Heart right ventricle (tissue), 16 donors: ENCODE measurements around the gene NACC1. TPM values are rescaled to one million over a fixed set of nuclear protein-coding genes. Genes with fewer than 3 reads are reported as not detected.
A peak's percentile ranks its signal among the peaks of the same experiment; 100 is the strongest.
"Not testable (repeated sequence)": the region's sequence is repeated elsewhere in the genome, so short reads cannot be mapped to it uniquely, and the experiment has no call there.

Source experiments
- ATAC-seq, 8 donors: fragments of 200-7000 bp; cut with Tn5 transposase; one replicate each; pipeline ENCODE4 v1.9.1; 2020; ENCODE audit warnings: mild to moderate bottlenecking in 8 of 8, moderate library complexity in 8 of 8, moderate number of reproducible peaks in 1 of 8
- DNase-seq, 2 donors: peaks; one replicate each; pipeline ENCODE4 v3.0.0-alpha.2; 2020
- H3K27ac ChIP-seq, 10 donors: fragments of 200-600 bp; sonication (generic) in 2 of 10; one replicate each; pipeline versions ENCODE4 v1.5.0 to v1.8.0; 2020 to 2022; ENCODE audit warnings: mild to moderate bottlenecking in 3 of 10
- H3K27me3 ChIP-seq, 7 donors: fragments of 200-600 bp; one replicate each; pipeline ENCODE4 v1.8.0; 2021 to 2022; ENCODE audit warnings: mild to moderate bottlenecking in 2 of 7
- H3K36me3 ChIP-seq, 9 donors: fragments of 200-600 bp; sonication (generic) in 1 of 9; one replicate each; pipeline versions ENCODE4 v1.5.0 to v1.8.0; 2020 to 2022; ENCODE audit warnings: mild to moderate bottlenecking in 2 of 9
- H3K4me1 ChIP-seq, 9 donors: fragments of 200-600 bp; sonication (generic) in 1 of 9; one replicate each; pipeline versions ENCODE4 v1.5.0 to v1.8.0; 2020 to 2022; ENCODE audit warnings: mild to moderate bottlenecking in 4 of 9
- H3K4me3 ChIP-seq, 10 donors: fragments of 200-600 bp; sonication (generic) in 2 of 10; one replicate each; pipeline versions ENCODE4 v1.5.0 to v1.8.0; 2020 to 2022; ENCODE audit warnings: mild to moderate bottlenecking in 7 of 10, moderate library complexity in 2 of 10
- H3K9me3 ChIP-seq, 11 donors: fragments of 200-600 bp in 10 of 11; sonication (generic) in 2 of 11; one replicate each; pipeline versions ENCODE4 v1.5.0 to v1.8.0; 2013 to 2022; ENCODE audit warnings: mild to moderate bottlenecking in 2 of 11, control low read depth in 1 of 11, moderate library complexity in 1 of 11
- WGBS, 2 donors: extraction: QIAGEN DNeasy Blood & Tissue Kit; methylation state at CpG; one replicate each; pipeline ENCODE4 v1.1.7; 2013; ENCODE audit warnings: inconsistent platforms in 1 of 2; 5-methylcytosine and 5-hydroxymethylcytosine counted together
- intact Hi-C, 10 donors: fragments of 100-400 bp; cut with DNase I; formaldehyde crosslinking; loops; one replicate each; pipeline versions ENCODE4 v1.11.1 to v1.14.2; 2022
- polyA plus RNA-seq, 2 donors: library from polyadenylated mRNA; stranded (reverse); fragments of 200-250 nt; gene quantifications; one replicate each; pipeline ENCODE4 v1.2.3, GENCODE V29; 2013
- total RNA-seq, 10 donors: library from RNA; stranded (reverse); fragmentation: NEBNext Ultra II Directional in 3 of 10; extraction: Animal tissue kit (Norgen Biotek cat#: 25700) in 3 of 10; gene quantifications; one replicate each; pipeline versions ENCODE4 v1.2.1 to v1.2.4, GENCODE V29; 2021 to 2023
- TF ChIP-seq, protein P1 (sequence below), 9 donors: fragments of 200-600 bp; sonication (generic) in 2 of 9; IDR thresholded peaks; one replicate each; pipeline versions ENCODE4 v1.5.0 to v1.8.0; 2021 to 2022; ENCODE audit warnings: antibody characterized with exemption in 9 of 9, mild to moderate bottlenecking in 5 of 9, moderate library complexity in 1 of 9
- donor health status: Arrhythmogenic right ventricular cardiomyopathy.
- donor health status: ischemic (EF 13 %, LVEDD 7.1; RV severe dilation, severe dysfunction).
- donor health status: healthy with polysubstance abuse.
- donor health status: DM: no; HTN: yes; CAD: no.
- donor health status: DM: no; HTN: no; CAD: no.
- donor health status: ischemic (EF 25% LVEDD 6.9; RV normal size, moderate dysfunction).
- donor health status: ischemic (EF 25% LVEDD 5.7; RV mildly dilated, moderate dysfunction).
- donor health status: healthy.
- donor health status: DM: yes; HTN: yes; CAD: no.
- donor health status: Ischemic cardiomyopathy.
- donor health status: ischemic (EF 35%, LVEDD 5.7; RV mildly dilated, moderate dysfunction).
- donor health status: nonischemic (EF 11% LVEDD 7.7; RV severe dilation, severe dysfunction).
- donor health status: DM: yes; HTN: yes; CAD: no.
- donor health status: PGD.
- donor health status: ischemic (EF 29% LVEDD 5.4; RV normal size, mild dysfunction).
- donor health status: nonischemic (EF 23%, LVEDD 6.1; RV moderate dilation, normal function).

The NACC1 gene
- total and polyA plus RNA-seq, 12 donors, result 23.9 to 58.0 (median 33.0) TPM

DNA sequence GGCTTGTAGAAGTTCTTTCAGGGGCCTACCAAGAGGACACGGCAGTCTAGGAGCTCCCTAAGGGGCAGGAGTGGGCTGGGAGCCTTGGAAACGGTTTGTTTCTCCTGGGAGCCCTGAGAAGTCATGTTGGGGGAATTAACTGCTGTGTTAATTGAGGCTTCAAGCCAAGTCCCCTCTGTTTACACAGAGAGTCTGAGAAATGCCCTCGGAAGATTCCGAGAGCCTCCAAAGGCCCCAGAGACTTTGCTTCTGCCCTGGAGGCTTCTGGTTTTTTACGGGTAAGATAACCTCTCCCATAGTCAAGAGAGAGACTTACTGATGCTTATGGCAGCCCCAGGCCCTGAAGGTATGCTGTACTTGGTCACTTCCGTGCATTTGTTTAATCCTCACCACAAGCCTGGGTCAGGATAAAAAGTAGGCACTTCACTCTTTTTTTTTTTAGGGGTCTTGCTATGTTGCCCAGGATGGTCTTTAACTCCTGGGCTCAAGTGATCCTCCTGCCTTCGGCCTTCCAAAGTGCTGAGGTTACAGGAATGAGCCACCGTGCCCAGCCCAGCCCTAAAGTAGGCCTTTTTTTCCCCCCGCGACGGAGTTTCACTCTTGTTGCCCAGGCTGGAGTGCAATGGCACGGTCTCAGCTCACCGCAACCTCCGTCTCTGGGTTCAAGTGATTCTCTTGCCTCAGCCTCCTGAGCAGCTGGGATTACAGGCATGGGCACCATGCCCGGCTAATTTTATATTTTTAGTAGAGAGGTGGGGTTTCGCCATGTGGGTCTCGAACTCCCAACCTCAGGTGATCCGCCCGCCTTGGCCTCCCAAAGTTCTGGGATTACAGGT is 47.3 kb downstream of the NACC1 start:
- ATAC-seq (no peak), DNase-seq (no peak)
- WGBS, 2 donors, result 78 to 79% methylated on average over 19 of the region's 19 CpGs
- peaks cover 18 to 96% (median 64%) of the 10 kb centered on the region in 9 donors for H3K4me1 ChIP-seq
- no peaks in the 10 kb centered on the region for H3K27me3 ChIP-seq
- H3K4me3 ChIP-seq, result peak overlapping the region in 1 of 10 donors; percentile 52
- no peaks in the 10 kb centered on the region for H3K36me3 ChIP-seq
- H3K9me3 ChIP-seq, result no peaks in the 10 kb centered on the region
- H3K27ac ChIP-seq, result peak overlapping the region; percentile 81 to 99 (median 96)
- intact Hi-C loops, result loop anchor here in 2 of 10 donors (10.0 kb wide), 2 partner anchors 191 to 679 kb away; no protein-coding TSS in a partner anchor
- TF ChIP-seq, protein P1, sequence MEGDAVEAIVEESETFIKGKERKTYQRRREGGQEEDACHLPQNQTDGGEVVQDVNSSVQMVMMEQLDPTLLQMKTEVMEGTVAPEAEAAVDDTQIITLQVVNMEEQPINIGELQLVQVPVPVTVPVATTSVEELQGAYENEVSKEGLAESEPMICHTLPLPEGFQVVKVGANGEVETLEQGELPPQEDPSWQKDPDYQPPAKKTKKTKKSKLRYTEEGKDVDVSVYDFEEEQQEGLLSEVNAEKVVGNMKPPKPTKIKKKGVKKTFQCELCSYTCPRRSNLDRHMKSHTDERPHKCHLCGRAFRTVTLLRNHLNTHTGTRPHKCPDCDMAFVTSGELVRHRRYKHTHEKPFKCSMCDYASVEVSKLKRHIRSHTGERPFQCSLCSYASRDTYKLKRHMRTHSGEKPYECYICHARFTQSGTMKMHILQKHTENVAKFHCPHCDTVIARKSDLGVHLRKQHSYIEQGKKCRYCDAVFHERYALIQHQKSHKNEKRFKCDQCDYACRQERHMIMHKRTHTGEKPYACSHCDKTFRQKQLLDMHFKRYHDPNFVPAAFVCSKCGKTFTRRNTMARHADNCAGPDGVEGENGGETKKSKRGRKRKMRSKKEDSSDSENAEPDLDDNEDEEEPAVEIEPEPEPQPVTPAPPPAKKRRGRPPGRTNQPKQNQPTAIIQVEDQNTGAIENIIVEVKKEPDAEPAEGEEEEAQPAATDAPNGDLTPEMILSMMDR (IDR thresholded peaks at IDR 0.05), result no peak

DNA sequence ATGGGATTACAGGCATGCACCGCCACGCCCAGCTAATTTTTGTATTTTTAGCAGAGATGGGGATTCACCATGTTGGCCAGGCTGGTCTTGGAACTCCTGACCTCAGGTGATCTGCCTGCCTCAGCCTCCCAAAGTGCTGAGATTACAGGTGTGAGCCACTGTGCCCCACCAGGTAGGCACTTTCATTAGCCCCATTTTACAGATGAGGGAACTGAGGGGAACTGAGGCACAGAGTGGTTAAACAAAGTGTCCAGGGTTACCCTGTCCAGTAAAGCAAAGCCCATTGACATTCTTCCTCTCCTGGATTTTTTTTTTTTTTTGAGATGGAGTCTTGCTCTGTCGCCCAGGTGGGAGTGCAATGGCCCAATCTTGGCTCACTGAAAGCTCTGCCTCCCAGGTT is 48.1 kb downstream of the NACC1 start:
- WGBS, 2 donors, result 96 to 98% methylated on average over 3 of the region's 3 CpGs
- Histone ChIP-seq H3K4me1 (peaks cover 18 to 95% (median 64%) of the 10 kb centered on the region in 9 donors), H3K27ac (peak overlapping the region in 9 of 10 donors; percentile 93 to 99 (median 97))
- H3K9me3 ChIP-seq, H3K4me3 ChIP-seq, H3K36me3 ChIP-seq, H3K27me3 ChIP-seq, DNase-seq, ATAC-seq: not testable (repeated sequence)
- intact Hi-C loops, result loop anchor here in 3 of 10 donors (2.0 to 10.0 kb wide), 3 partner anchors 13 to 679 kb away; no protein-coding TSS in a partner anchor

DNA sequence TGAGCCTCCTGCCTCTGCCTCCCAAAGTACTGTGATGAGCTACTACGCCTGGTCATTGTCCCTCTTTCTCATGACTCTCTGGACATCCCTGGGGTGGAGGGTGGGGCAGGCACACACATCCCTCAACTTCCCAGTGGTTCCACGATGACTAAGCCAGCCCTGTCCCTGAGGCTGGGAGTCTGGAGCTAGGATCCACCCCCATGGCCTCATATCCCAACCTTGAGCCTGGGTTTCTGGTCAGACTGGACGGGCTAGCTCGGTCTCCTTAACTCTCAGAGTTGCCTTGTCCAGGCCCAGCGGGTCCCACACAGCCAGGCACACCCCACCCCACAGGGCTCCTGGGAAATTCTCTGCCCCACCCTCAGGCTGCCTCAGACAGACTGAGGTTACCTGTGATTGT is 51.7 kb downstream of the NACC1 start:
- Histone ChIP-seq H3K9me3 (no peaks in the 10 kb centered on the region), H3K4me1 (peaks cover 10 to 78% (median 47%) of the 10 kb centered on the region in 9 donors), H3K27me3 (no peaks in the 10 kb centered on the region), H3K4me3 (no peak overlapping the region), H3K36me3 (no peaks in the 10 kb centered on the region), H3K27ac (peak overlapping the region in 6 of 10 donors; percentile 26 to 99 (median 96))
- 76 to 82% methylated on average over 5 of the region's 5 CpGs for WGBS, 2 donors
- TF ChIP-seq, protein P1 (IDR thresholded peaks at IDR 0.05), result no peak
- intact Hi-C loops, result loop anchor here in 2 of 10 donors (10.0 kb wide), 2 partner anchors 195 to 675 kb away; no protein-coding TSS in a partner anchor
- no peak for DNase-seq
- peak in 1 of 8 donors; percentile 46 for ATAC-seq

DNA sequence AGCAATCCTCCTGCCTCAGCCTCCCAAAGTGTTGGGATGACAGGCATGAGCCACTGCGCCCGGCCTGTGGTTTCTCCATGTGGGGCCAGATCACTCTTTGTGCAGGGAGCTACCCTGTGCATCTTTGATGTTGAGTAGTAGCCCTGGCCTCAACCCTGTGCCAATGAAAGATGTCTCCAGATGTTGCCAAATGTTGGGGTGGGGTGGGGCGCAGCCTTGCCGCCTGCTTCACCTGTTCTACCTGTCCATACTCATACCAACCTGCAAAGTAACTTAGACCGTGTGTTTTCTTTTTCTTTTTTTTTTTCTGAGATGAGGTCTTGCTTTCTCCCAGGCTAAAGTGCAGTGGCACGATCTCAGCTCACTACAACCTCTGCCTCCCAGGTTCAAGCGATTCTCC is 53.1 kb downstream of the NACC1 start:
- H3K4me1 ChIP-seq, result peaks cover 7 to 65% (median 33%) of the 10 kb centered on the region in 9 donors
- DNase-seq, result no peak
- H3K4me3 ChIP-seq, result no peak overlapping the region
- intact Hi-C loops, result no loop called here
- TF ChIP-seq, protein P1 (IDR thresholded peaks at IDR 0.05), result no peak
- no peaks in the 10 kb centered on the region for H3K27me3 ChIP-seq
- no peaks in the 10 kb centered on the region for H3K9me3 ChIP-seq
- H3K36me3 ChIP-seq, result no peaks in the 10 kb centered on the region
- no peak overlapping the region for H3K27ac ChIP-seq
- WGBS, 2 donors, result 97% methylated on average over 7 of the region's 7 CpGs
- ATAC-seq, result no peak
